Upper lobe of right lung (tissue), 1 donor: ENCODE data around the gene SKAP2. TPM values are rescaled to one million over a fixed set of nuclear protein-coding genes. Genes with fewer than 3 reads are reported as not detected.
A peak's percentile ranks its signal among the peaks of the same experiment; 100 is the strongest.

ENCODE experiments used
- ATAC-seq: fragments of 200-7000 bp; cut with Tn5 transposase; one replicate; pipeline ENCODE4 v1.9.1; 2020; ENCODE audit warnings: mild to moderate bottlenecking, moderate library complexity
- DNase-seq: peaks from one replicate; pipeline ENCODE4 v3.0.0-alpha.2; 2020
- H3K27ac ChIP-seq: fragments of 200-600 bp; one replicate; pipeline ENCODE4 v1.8.0; 2022
- H3K27me3 ChIP-seq: fragments of 200-600 bp; one replicate; pipeline ENCODE4 v1.8.0; 2022; ENCODE audit warnings: mild to moderate bottlenecking
- H3K36me3 ChIP-seq: fragments of 200-600 bp; one replicate; pipeline ENCODE4 v1.8.0; 2022
- H3K4me1 ChIP-seq: fragments of 200-600 bp; one replicate; pipeline ENCODE4 v1.8.0; 2022
- H3K4me3 ChIP-seq: fragments of 200-600 bp; one replicate; pipeline ENCODE4 v1.8.0; 2022; ENCODE audit warnings: mild to moderate bottlenecking
- H3K9me3 ChIP-seq: fragments of 200-600 bp; one replicate; pipeline ENCODE4 v1.8.0; 2022
- intact Hi-C: fragments of 100-400 bp; cut with DNase I; formaldehyde crosslinking; loops from one replicate; pipeline ENCODE4 v1.11.0; 2022
- total RNA-seq: library from RNA; stranded (reverse); fragmentation: NEBNext Ultra II Directional; extraction: Animal tissue kit (Norgen Biotek cat#: 25700); gene quantifications from one replicate; pipeline ENCODE4 v1.2.1, GENCODE V29; 2021
- TF ChIP-seq, protein P1 (sequence below): fragments of 200-600 bp; IDR thresholded peaks from one replicate; pipeline ENCODE4 v1.8.0; 2022; ENCODE audit warnings: antibody characterized with exemption
- donor health status: DM: no; HTN: yes; CAD: no; lungs with severe emphysema.

Gene SKAP2
- total RNA-seq, 1 donor from 2014 or later: 59.1 TPM

DNA sequence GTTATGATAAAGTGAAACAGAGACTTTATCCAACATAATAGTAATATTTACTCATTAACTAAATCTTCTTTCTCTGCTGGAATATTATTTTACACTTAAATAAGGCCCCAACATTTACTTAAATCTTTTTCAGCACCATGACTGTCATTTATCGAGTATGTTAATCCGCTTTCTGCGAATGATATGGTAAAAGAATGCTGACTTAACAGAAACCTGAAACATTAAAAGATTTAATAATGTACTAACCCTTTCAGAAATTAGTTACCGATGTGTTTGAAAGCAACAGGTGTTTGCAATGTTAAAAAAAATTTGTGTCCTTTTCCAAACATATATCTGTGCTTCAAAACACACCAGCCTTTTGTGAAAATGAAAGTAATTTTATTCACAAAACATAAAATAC is 190.5 kb downstream of the SKAP2 start:
- no peak overlapping the region for H3K4me3 ChIP-seq

DNA sequence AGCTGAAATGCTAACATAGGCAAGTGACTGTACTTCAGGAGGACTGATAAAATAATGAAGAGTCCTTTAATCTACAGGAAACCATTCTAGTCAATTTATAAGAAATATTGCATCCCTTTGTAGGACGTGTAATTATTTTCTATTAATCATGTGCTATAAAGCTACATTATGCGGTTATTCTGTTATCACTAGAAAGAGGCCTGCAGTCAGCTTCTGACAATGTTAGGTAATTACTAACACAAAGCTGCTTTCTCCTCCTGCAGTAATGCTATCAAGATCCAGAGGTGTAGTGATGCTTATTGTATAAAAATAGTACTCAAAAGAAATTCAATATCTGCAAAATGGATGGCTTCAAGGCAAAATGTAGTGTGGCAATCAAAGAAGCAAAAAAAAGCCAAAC is 191.1 kb downstream of the SKAP2 start:
- intact Hi-C loops: no loop called here
- H3K4me1 ChIP-seq: no peaks in the 10 kb centered on the region
- H3K9me3 ChIP-seq: no peaks in the 10 kb centered on the region
- H3K4me3 ChIP-seq: no peak overlapping the region
- DNase-seq (no peak), ATAC-seq (no peak)
- no peak overlapping the region for H3K27ac ChIP-seq
- TF ChIP-seq, protein P1, sequence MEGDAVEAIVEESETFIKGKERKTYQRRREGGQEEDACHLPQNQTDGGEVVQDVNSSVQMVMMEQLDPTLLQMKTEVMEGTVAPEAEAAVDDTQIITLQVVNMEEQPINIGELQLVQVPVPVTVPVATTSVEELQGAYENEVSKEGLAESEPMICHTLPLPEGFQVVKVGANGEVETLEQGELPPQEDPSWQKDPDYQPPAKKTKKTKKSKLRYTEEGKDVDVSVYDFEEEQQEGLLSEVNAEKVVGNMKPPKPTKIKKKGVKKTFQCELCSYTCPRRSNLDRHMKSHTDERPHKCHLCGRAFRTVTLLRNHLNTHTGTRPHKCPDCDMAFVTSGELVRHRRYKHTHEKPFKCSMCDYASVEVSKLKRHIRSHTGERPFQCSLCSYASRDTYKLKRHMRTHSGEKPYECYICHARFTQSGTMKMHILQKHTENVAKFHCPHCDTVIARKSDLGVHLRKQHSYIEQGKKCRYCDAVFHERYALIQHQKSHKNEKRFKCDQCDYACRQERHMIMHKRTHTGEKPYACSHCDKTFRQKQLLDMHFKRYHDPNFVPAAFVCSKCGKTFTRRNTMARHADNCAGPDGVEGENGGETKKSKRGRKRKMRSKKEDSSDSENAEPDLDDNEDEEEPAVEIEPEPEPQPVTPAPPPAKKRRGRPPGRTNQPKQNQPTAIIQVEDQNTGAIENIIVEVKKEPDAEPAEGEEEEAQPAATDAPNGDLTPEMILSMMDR: no peak
- no peaks in the 10 kb centered on the region for H3K27me3 ChIP-seq
- no peaks in the 10 kb centered on the region for H3K36me3 ChIP-seq

More for the DNA sequence above, 190.5 kb downstream of the SKAP2 start:
- no peaks in the 10 kb centered on the region for H3K4me1 ChIP-seq
- TF ChIP-seq, protein P1: no peak
- no peaks in the 10 kb centered on the region for H3K36me3 ChIP-seq
- DNase-seq (no peak), ATAC-seq (no peak)
- H3K9me3 ChIP-seq: no peaks in the 10 kb centered on the region
- no peaks in the 10 kb centered on the region for H3K27me3 ChIP-seq
- no peak overlapping the region for H3K27ac ChIP-seq
- intact Hi-C loops: no loop called here

DNA sequence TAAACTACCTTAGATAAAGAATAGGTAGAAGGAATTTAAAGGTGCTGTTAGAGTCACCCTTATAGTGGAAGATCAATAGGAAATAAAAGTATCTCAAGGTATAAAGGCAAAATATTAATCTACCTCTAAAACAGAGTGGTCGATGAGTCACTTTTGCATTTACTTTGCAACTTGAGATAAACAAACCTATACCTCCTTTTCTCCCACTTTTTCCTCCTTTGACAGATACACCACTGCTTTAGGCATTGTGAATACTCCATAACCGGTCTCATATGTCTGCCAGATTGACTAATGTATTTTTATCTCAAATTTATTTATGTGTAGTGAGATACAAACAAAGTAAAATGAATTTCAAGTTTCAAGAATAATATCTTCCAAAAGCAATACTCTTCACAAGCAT is 193.5 kb downstream of the SKAP2 start:
- ATAC-seq (no peak), DNase-seq (no peak)
- H3K4me3 ChIP-seq: no peak overlapping the region
- H3K9me3 ChIP-seq: no peaks in the 10 kb centered on the region
- H3K27ac ChIP-seq: no peak overlapping the region
- no peaks in the 10 kb centered on the region for H3K27me3 ChIP-seq
- intact Hi-C loops: no loop called here
- H3K4me1 ChIP-seq: no peaks in the 10 kb centered on the region
- TF ChIP-seq, protein P1: no peak
- no peaks in the 10 kb centered on the region for H3K36me3 ChIP-seq

DNA sequence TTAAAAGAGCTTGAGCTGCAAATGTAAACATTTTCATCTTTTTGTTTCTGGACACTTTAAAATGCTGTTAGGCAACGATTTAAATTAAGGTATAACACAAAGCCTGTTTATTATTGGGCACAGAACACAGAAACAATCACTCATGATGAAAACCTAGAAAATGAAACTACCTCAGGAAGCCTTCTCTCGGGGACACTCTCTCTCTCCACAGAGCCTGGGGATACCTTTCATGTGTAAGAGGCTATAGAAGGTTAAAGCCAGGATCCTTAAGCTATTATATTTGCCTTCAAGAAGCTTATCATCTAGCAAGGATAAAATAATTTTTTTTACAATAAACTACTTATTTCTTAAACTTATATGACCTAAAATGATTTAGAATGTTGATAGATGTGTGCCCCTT is 194.1 kb downstream of the SKAP2 start:
- H3K27ac ChIP-seq: no peak overlapping the region
- TF ChIP-seq, protein P1: no peak
- no peaks in the 10 kb centered on the region for H3K36me3 ChIP-seq
- H3K4me3 ChIP-seq: no peak overlapping the region
- H3K27me3 ChIP-seq: no peaks in the 10 kb centered on the region
- intact Hi-C loops: no loop called here
- no peaks in the 10 kb centered on the region for H3K4me1 ChIP-seq
- ATAC-seq (no peak), DNase-seq (no peak)
- no peaks in the 10 kb centered on the region for H3K9me3 ChIP-seq

DNA sequence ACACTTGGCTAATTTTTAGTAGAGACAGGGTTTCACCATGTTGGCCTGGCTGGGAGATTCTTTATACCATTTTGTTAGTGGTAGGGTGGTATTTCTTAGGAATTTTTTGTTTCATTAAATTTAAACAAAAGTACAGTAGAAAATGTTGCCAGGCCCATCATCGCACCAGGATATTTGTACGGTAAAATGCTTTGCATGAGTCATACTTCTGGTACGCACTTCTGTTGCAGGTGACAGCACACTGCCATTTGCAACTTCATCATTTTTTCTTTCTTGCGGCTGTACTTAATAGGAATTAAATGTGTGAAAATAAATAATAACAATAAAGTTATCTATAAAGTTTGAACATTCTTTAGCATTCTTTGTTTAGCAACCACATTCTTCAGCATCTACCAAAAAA is 195.6 kb downstream of the SKAP2 start:
- DNase-seq: no peak
- no peaks in the 10 kb centered on the region for H3K9me3 ChIP-seq
- H3K36me3 ChIP-seq: no peaks in the 10 kb centered on the region
- no peaks in the 10 kb centered on the region for H3K27me3 ChIP-seq
- H3K4me3 ChIP-seq: no peak overlapping the region
- TF ChIP-seq, protein P1: no peak
- no peak overlapping the region for H3K27ac ChIP-seq
- H3K4me1 ChIP-seq: no peaks in the 10 kb centered on the region
- no peak for ATAC-seq
- intact Hi-C loops: loop anchor here (5.0 kb wide), 1 partner anchor 292 kb away; no protein-coding TSS in a partner anchor

DNA sequence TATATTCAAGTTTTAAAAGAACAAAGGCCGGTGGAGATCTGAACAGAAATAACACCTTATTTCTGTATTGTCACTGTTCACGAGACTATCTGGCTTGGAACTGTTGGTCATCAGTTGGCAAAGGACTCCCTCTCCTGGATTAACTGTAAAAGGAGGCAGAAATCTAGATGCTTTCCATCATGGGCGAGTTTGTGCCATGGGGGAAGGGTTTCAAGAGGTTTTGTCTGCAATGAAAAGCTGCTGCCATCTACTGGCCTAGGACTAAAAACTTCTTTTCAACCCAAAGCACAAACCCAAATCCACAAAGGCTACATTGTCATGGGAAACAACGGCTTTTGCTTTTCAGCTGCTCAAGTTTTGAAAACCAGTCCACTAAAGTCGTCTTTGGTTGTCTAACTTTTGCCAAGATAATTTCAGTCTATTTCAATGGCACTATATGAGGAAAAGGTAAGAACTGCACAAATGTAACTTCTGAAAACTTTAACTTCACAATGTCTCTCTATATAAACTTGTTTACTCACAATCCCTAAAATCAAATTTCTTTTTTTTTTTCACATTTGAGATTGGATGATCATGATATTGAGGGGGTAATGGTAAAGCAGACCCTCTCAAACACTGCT is 196.8 kb downstream of the SKAP2 start:
- H3K9me3 ChIP-seq: no peaks in the 10 kb centered on the region
- H3K4me3 ChIP-seq: no peak overlapping the region
- H3K27ac ChIP-seq: no peak overlapping the region
- no peaks in the 10 kb centered on the region for H3K27me3 ChIP-seq
- no peak for DNase-seq
- intact Hi-C loops: loop anchor here (5.0 kb wide), 1 partner anchor 290 kb away; no protein-coding TSS in a partner anchor
- peak; percentile 95 for ATAC-seq
- no peaks in the 10 kb centered on the region for H3K4me1 ChIP-seq
- no peaks in the 10 kb centered on the region for H3K36me3 ChIP-seq
- TF ChIP-seq, protein P1: peak; percentile 76
